GM23338 (cell line): ENCODE measurements around the gene TTC39A. TPM values are rescaled to one million over a fixed set of nuclear protein-coding genes. Genes with fewer than 3 reads are reported as not detected.
"Not testable (repeated sequence)": the region's sequence is repeated elsewhere in the genome, so short reads cannot be mapped to it uniquely, and the experiment has no call there.

Experiments used
- ATAC-seq: fragments of 200-7000 bp; cut with Tn5 transposase; 3 replicates; pipeline ENCODE4 v1.9.1; 2020
- DNase-seq: peaks from one replicate; pipeline ENCODE4 v3.0.0-alpha.2; 2015; ENCODE audit warnings: low spot score
- H2AFZ ChIP-seq: fragments of 200-600 bp; sonication (generic); 2 replicates; pipeline ENCODE4 v1.8.0; 2016; ENCODE audit warnings: antibody characterized with exemption, mild to moderate bottlenecking, moderate library complexity
- H3F3A ChIP-seq: fragments of 200-600 bp; sonication (generic); replicated peaks from 2 replicates; pipeline ENCODE4 v1.8.0; 2017; ENCODE audit warnings: antibody characterized with exemption, mixed run types, low read depth
- H3K27ac ChIP-seq: fragments of 200-600 bp; sonication (generic); 2 replicates; pipeline ENCODE4 v1.6.1; 2016; ENCODE audit warnings: low read depth
- H3K27me3 ChIP-seq: fragments of 200-600 bp; sonication (generic); 2 replicates; pipeline ENCODE4 v1.8.0; 2016; ENCODE audit warnings: mild to moderate bottlenecking, mixed run types, moderate library complexity; ENCODE audit not compliant: insufficient read depth
- H3K36me3 ChIP-seq: fragments of 200-600 bp; sonication (generic); 2 replicates; pipeline ENCODE4 v1.8.0; 2016; ENCODE audit warnings: mild to moderate bottlenecking; ENCODE audit not compliant: insufficient read depth
- H3K4me1 ChIP-seq: fragments of 200-600 bp; sonication (generic); 2 replicates; pipeline ENCODE4 v1.8.0; 2016; ENCODE audit warnings: mild to moderate bottlenecking, moderate library complexity; ENCODE audit not compliant: insufficient read depth
- H3K4me2 ChIP-seq: fragments of 200-600 bp; sonication (generic); 2 replicates; pipeline ENCODE4 v1.7.1; 2017; ENCODE audit warnings: mixed run types
- H3K4me3 ChIP-seq: fragments of 200-600 bp; sonication (generic); 2 replicates; pipeline ENCODE4 v1.6.1; 2016; ENCODE audit warnings: mixed run types
- H3K79me2 ChIP-seq: fragments of 200-600 bp; sonication (generic); replicated peaks from 2 replicates; pipeline ENCODE4 v1.8.0; 2017; ENCODE audit warnings: mild to moderate bottlenecking; ENCODE audit not compliant: insufficient read depth
- H3K9me2 ChIP-seq: fragments of 200-600 bp; sonication (generic); 2 replicates; pipeline ENCODE4 v1.8.0; 2017; ENCODE audit not compliant: insufficient read depth
- H4K20me1 ChIP-seq: fragments of 200-600 bp; sonication (generic); replicated peaks from 2 replicates; pipeline ENCODE4 v1.8.0; 2017; ENCODE audit warnings: mild to moderate bottlenecking; ENCODE audit not compliant: insufficient read depth
- H3K27ac Mint-ChIP-seq: 2 replicates; pipeline ENCODE4 v1.8.0; 2020; ENCODE audit warnings: inconsistent platforms, mild to moderate bottlenecking, moderate library complexity, mixed read lengths
- H3K27me3 Mint-ChIP-seq: 3 replicates; pipeline ENCODE4 v1.8.0; 2022; ENCODE audit warnings: low read depth, mild to moderate bottlenecking, moderate library complexity, mixed read lengths, inconsistent platforms; ENCODE audit not compliant: insufficient read depth, poor library complexity
- H3K36me3 Mint-ChIP-seq: 3 replicates; pipeline ENCODE4 v1.8.0; 2021; ENCODE audit warnings: low read depth, mild to moderate bottlenecking, inconsistent platforms, moderate library complexity, mixed read lengths
- H3K4me1 Mint-ChIP-seq: 3 replicates; pipeline ENCODE4 v1.8.0; 2020; ENCODE audit warnings: mild to moderate bottlenecking, inconsistent platforms, mixed read lengths
- H3K4me3 Mint-ChIP-seq: 3 replicates; pipeline ENCODE4 v1.8.0; 2021; ENCODE audit warnings: moderate library complexity, mild to moderate bottlenecking, inconsistent platforms, mixed read lengths
- H3K9me3 Mint-ChIP-seq: 3 replicates; pipeline ENCODE4 v1.8.0; 2020; ENCODE audit warnings: moderate library complexity, mild to moderate bottlenecking, inconsistent platforms, mixed read lengths
- CREB1 ChIP-seq: fragments of 250-450 bp; sonication (Bioruptor Pico); IDR thresholded peaks from 2 replicates; pipeline ENCODE4 v1.5.0; 2020; ENCODE audit warnings: low read depth, mild to moderate bottlenecking, moderate library complexity
- EZH2 ChIP-seq: fragments of 200-600 bp; sonication (generic); IDR thresholded peaks from one replicate; pipeline ENCODE4 v1.8.0; 2017; ENCODE audit warnings: antibody characterized with exemption, mild to moderate bottlenecking, low read depth; ENCODE audit not compliant: unreplicated experiment
- NANOG ChIP-seq: IDR thresholded peaks from 2 replicates; pipeline ENCODE4 v1.6.1; 2016; ENCODE audit warnings: antibody characterized with exemption, borderline replicate concordance
- POLR2AphosphoS5 ChIP-seq: IDR thresholded peaks from 2 replicates; pipeline ENCODE4 v1.6.1; 2016; ENCODE audit warnings: antibody characterized with exemption, low read depth
- STAT1 ChIP-seq: IDR thresholded peaks from one replicate; pipeline ENCODE4 v1.6.1; 2016; ENCODE audit warnings: antibody characterized with exemption; ENCODE audit not compliant: unreplicated experiment
- ZNF114 ChIP-seq: fragments of 250-450 bp; sonication (Bioruptor Pico); IDR thresholded peaks from 2 replicates; pipeline ENCODE4 v1.5.0; 2020; ENCODE audit warnings: mild to moderate bottlenecking, moderate library complexity
- polyA plus RNA-seq: library from polyadenylated mRNA; unstranded; fragments of >200 nt; fragmentation: Nextera tagmentation; extraction: Ambion mirVana; gene quantifications from 2 replicates; pipeline ENCODE4 v1.2.1, GENCODE V29; 2016
- total RNA-seq: library from RNA; depleted of rRNA; stranded (reverse); fragments of >200 nt; shearing (Covaris generic); gene quantifications from 2 replicates; pipeline ENCODE4 v1.2.3, GENCODE V29; 2014
- TF ChIP-seq, protein P1 (sequence below), 2 experiments: fragments of 200-600 bp in 1 of 2; sonication (generic) in 1 of 2; conservative IDR thresholded peaks; 2 replicates each; pipeline versions ENCODE4 v1.5.1 to v1.6.1; 2016 to 2017; ENCODE audit warnings: antibody characterized with exemption in 2 of 2, low read depth in 2 of 2, mild to moderate bottlenecking in 2 of 2, moderate library complexity in 1 of 2
- TF ChIP-seq, protein P2 (sequence below): fragments of 250-450 bp; sonication (Bioruptor Pico); IDR thresholded peaks from 2 replicates; pipeline ENCODE4 v1.5.0; 2020; ENCODE audit warnings: mild to moderate bottlenecking, moderate library complexity

TTC39A gene
- total and polyA plus RNA-seq, 2 experiments from 2014 or later = 2.3 to 7.1 TPM

DNA sequence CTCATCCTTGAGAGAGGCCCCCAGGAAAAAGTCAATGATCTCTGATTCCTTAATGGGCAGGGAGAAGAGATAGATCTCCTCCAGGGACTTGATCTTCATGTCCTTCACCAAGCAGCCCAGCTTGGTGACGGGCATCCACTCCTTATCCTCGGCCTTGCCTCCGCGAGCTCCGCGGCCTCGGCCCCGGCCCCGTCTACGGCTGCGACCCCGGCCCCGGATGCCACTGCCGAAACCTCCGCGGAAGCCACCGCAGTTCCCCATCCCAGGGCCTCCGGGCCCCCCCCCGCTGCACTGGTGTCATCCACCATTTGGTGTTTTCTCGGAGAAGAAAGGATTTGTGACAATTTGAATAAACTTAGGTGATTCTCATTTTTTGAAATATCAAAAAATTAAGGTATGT is 79.2 kb downstream of the TTC39A start:
- not testable (repeated sequence) for H3K4me1 Mint-ChIP-seq, H3K4me3 ChIP-seq, H3K9me3 Mint-ChIP-seq, H3K36me3 ChIP-seq, H3K27ac Mint-ChIP-seq, ATAC-seq, H3K9me2 ChIP-seq, H3K4me2 ChIP-seq, H3F3A ChIP-seq, H3K27me3 Mint-ChIP-seq, H3K4me1 ChIP-seq, H3K4me3 Mint-ChIP-seq, H3K36me3 Mint-ChIP-seq, H3K27ac ChIP-seq, DNase-seq, H2AFZ ChIP-seq, H3K27me3 ChIP-seq
- Histone ChIP-seq H3K79me2 (peaks cover 98% of the 10 kb centered on the region), H4K20me1 (peaks cover 36% of the 10 kb centered on the region)

DNA sequence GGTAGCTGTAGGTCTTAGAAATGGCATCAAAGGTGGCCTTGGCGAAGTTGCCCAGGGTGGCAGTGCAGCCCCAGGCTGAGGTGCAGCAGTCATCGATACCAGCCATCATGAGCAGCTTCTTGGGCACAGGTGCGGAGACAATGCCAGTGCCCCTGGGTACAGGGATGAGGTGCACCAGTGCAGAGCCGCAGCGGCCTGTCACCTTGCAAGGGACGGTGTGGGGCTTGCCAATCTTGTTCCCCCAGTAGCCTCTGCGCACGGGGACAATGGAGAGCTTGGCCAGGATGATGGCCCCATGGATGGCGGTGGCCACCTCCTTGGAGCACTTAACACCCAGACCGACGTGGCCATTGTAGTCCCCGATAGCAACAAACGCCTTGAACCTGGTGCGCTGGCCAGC is 79.6 kb downstream of the TTC39A start:
- peaks cover 32% of the 10 kb centered on the region for H4K20me1 ChIP-seq
- H3K27me3 Mint-ChIP-seq, H3K4me3 ChIP-seq: not testable (repeated sequence)

DNA sequence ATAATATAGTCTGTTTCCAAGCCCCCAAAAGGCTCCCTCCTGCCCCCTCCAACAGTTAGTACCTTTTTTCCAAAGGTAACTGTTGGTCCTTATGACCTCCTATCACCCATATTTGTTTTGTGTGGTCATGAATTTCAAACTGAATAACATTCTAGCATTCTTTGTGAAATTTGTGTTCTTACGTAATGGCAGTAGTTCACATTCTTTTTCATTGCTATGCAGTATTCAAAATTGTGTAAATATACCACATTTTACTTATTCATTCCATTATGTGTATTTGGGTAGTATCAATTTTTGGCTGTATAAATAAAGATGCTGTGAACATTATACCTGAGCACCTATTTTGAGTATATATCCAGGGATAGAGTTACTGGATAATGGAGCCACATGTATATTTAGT is 80.9 kb downstream of the TTC39A start:
- H3F3A ChIP-seq = no peaks in the 10 kb centered on the region
- no peaks in the 10 kb centered on the region for H3K36me3 ChIP-seq
- H4K20me1 ChIP-seq = peaks cover 27% of the 10 kb centered on the region
- no peak overlapping the region for H3K4me2 ChIP-seq
- no peak for DNase-seq
- no peaks in the 10 kb centered on the region for H3K9me3 Mint-ChIP-seq
- no peaks in the 10 kb centered on the region for H3K9me2 ChIP-seq
- no peaks in the 10 kb centered on the region for H3K4me1 ChIP-seq
- H3K36me3 Mint-ChIP-seq = no peaks in the 10 kb centered on the region
- no peaks in the 10 kb centered on the region for H3K27me3 ChIP-seq
- H3K27ac ChIP-seq = no peak overlapping the region
- no peak for ATAC-seq
- H2AFZ ChIP-seq = no peak overlapping the region
- peaks cover 2% of the 10 kb centered on the region; the same call in 1 of the 3 replicates for H3K4me1 Mint-ChIP-seq
- no peak overlapping the region for H3K27ac Mint-ChIP-seq
- no peaks in the 10 kb centered on the region for H3K27me3 Mint-ChIP-seq
- H3K79me2 ChIP-seq = peaks cover 98% of the 10 kb centered on the region
- H3K4me3 ChIP-seq = no peak overlapping the region
- no peak overlapping the region for H3K4me3 Mint-ChIP-seq
- TF ChIP-seq, protein P1, sequence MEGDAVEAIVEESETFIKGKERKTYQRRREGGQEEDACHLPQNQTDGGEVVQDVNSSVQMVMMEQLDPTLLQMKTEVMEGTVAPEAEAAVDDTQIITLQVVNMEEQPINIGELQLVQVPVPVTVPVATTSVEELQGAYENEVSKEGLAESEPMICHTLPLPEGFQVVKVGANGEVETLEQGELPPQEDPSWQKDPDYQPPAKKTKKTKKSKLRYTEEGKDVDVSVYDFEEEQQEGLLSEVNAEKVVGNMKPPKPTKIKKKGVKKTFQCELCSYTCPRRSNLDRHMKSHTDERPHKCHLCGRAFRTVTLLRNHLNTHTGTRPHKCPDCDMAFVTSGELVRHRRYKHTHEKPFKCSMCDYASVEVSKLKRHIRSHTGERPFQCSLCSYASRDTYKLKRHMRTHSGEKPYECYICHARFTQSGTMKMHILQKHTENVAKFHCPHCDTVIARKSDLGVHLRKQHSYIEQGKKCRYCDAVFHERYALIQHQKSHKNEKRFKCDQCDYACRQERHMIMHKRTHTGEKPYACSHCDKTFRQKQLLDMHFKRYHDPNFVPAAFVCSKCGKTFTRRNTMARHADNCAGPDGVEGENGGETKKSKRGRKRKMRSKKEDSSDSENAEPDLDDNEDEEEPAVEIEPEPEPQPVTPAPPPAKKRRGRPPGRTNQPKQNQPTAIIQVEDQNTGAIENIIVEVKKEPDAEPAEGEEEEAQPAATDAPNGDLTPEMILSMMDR (conservative IDR thresholded peaks at IDR 0.05; ENCODE audit: low read depth in 2 of 2) = no peak
- TF ChIP-seq NANOG (no peak), EZH2 (no peak), STAT1 (no peak), ZNF114 (CRISPR knock-in tag) (no peak), POLR2AphosphoS5 (no peak), CREB1 (CRISPR knock-in tag) (no peak)
- TF ChIP-seq, protein P2, sequence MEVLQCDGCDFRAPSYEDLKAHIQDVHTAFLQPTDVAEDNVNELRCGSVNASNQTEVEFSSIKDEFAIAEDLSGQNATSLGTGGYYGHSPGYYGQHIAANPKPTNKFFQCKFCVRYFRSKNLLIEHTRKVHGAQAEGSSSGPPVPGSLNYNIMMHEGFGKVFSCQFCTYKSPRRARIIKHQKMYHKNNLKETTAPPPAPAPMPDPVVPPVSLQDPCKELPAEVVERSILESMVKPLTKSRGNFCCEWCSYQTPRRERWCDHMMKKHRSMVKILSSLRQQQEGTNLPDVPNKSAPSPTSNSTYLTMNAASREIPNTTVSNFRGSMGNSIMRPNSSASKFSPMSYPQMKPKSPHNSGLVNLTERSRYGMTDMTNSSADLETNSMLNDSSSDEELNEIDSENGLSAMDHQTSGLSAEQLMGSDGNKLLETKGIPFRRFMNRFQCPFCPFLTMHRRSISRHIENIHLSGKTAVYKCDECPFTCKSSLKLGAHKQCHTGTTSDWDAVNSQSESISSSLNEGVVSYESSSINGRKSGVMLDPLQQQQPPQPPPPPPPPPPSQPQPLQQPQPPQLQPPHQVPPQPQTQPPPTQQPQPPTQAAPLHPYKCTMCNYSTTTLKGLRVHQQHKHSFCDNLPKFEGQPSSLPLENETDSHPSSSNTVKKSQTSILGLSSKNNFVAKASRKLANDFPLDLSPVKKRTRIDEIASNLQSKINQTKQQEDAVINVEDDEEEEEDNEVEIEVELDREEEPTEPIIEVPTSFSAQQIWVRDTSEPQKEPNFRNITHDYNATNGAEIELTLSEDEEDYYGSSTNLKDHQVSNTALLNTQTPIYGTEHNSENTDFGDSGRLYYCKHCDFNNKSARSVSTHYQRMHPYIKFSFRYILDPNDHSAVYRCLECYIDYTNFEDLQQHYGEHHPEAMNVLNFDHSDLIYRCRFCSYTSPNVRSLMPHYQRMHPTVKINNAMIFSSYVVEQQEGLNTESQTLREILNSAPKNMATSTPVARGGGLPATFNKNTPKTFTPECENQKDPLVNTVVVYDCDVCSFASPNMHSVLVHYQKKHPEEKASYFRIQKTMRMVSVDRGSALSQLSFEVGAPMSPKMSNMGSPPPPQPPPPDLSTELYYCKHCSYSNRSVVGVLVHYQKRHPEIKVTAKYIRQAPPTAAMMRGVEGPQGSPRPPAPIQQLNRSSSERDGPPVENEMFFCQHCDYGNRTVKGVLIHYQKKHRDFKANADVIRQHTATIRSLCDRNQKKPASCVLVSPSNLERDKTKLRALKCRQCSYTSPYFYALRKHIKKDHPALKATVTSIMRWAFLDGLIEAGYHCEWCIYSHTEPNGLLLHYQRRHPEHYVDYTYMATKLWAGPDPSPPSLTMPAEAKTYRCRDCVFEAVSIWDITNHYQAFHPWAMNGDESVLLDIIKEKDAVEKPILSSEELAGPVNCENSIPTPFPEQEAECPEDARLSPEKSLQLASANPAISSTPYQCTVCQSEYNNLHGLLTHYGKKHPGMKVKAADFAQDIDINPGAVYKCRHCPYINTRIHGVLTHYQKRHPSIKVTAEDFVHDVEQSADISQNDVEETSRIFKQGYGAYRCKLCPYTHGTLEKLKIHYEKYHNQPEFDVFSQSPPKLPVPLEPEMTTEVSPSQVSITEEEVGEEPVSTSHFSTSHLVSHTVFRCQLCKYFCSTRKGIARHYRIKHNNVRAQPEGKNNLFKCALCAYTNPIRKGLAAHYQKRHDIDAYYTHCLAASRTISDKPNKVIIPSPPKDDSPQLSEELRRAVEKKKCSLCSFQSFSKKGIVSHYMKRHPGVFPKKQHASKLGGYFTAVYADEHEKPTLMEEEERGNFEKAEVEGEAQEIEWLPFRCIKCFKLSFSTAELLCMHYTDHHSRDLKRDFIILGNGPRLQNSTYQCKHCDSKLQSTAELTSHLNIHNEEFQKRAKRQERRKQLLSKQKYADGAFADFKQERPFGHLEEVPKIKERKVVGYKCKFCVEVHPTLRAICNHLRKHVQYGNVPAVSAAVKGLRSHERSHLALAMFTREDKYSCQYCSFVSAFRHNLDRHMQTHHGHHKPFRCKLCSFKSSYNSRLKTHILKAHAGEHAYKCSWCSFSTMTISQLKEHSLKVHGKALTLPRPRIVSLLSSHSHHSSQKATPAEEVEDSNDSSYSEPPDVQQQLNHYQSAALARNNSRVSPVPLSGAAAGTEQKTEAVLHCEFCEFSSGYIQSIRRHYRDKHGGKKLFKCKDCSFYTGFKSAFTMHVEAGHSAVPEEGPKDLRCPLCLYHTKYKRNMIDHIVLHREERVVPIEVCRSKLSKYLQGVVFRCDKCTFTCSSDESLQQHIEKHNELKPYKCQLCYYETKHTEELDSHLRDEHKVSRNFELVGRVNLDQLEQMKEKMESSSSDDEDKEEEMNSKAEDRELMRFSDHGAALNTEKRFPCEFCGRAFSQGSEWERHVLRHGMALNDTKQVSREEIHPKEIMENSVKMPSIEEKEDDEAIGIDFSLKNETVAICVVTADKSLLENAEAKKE (CRISPR knock-in tag) = no peak

More for the DNA sequence above, 79.6 kb downstream of the TTC39A start:
- DNase-seq, H3K4me1 Mint-ChIP-seq, H3K27me3 ChIP-seq, H2AFZ ChIP-seq, H3K9me2 ChIP-seq, H3K27ac ChIP-seq, H3F3A ChIP-seq, ATAC-seq, H3K36me3 ChIP-seq, H3K4me1 ChIP-seq, H3K27ac Mint-ChIP-seq, H3K4me3 Mint-ChIP-seq, H3K4me2 ChIP-seq, H3K9me3 Mint-ChIP-seq, H3K36me3 Mint-ChIP-seq: not testable (repeated sequence)
- H3K79me2 ChIP-seq = peaks cover 98% of the 10 kb centered on the region
